Kidney capillary endothelial cell (primary cell): ENCODE measurements around the gene ZMIZ2.
"Not testable (repeated sequence)": the region's sequence is repeated elsewhere in the genome, so short reads cannot be mapped to it uniquely, and the experiment has no call there.

ENCODE experiments used
- DNase-seq: peaks from one replicate; pipeline ENCODE4 v3.0.0-alpha.2; 2018; ENCODE audit warnings: low spot score

The ZMIZ2 gene

GRCh38 chr7:44748045-44748947, at the start of gene ZMIZ2:
ZMIZ2 (plus strand) TSS chr7:44748847; CDS start chr7:44756250, 7,403 bp downstream.
- DNase-seq: peak; percentile 81

GRCh38 chr7:44699598-44699997, 49.0 kb upstream of the ZMIZ2 start:
- DNase-seq: not testable (repeated sequence)

GRCh38 chr7:44700322-44700721, 48.3 kb upstream of the ZMIZ2 start:
- DNase-seq: no peak

- DNase-seq: not testable (repeated sequence)
Observed at GRCh38 chr7:44703391-44703790, 45.3 kb upstream of the ZMIZ2 start.

- DNase-seq: no peak
Observed at GRCh38 chr7:44703921-44704320, 44.7 kb upstream of the ZMIZ2 start.

- no peak for DNase-seq
Observed at GRCh38 chr7:44705434-44705833, 43.2 kb upstream of the ZMIZ2 start.

- DNase-seq: no peak
Observed at GRCh38 chr7:44706788-44707557, 41.7 kb upstream of the ZMIZ2 start.

- DNase-seq: no peak
Observed at GRCh38 chr7:44707558-44708230, 41.0 kb upstream of the ZMIZ2 start.

GRCh38 chr7:44709011-44709915, 39.4 kb upstream of the ZMIZ2 start:
- no peak for DNase-seq

GRCh38 chr7:44709945-44710596, 38.6 kb upstream of the ZMIZ2 start:
- no peak for DNase-seq

- DNase-seq: no peak
Observed at GRCh38 chr7:44711528-44711927, 37.1 kb upstream of the ZMIZ2 start.

- no peak for DNase-seq
Observed at GRCh38 chr7:44712012-44712411, 36.6 kb upstream of the ZMIZ2 start.

GRCh38 chr7:44713141-44713540, 35.5 kb upstream of the ZMIZ2 start:
- no peak for DNase-seq

GRCh38 chr7:44713680-44714335, 34.8 kb upstream of the ZMIZ2 start:
- DNase-seq: no peak

GRCh38 chr7:44716205-44716604, 32.4 kb upstream of the ZMIZ2 start:
- DNase-seq: no peak

- no peak for DNase-seq
Observed at GRCh38 chr7:44720301-44720700, 28.3 kb upstream of the ZMIZ2 start.

- no peak for DNase-seq
Observed at GRCh38 chr7:44724276-44724675, 24.4 kb upstream of the ZMIZ2 start.

GRCh38 chr7:44726250-44726649, 22.4 kb upstream of the ZMIZ2 start:
- not testable (repeated sequence) for DNase-seq

- peak; percentile 72 for DNase-seq
Observed at GRCh38 chr7:44727158-44727936, 21.3 kb upstream of the ZMIZ2 start.

- no peak for DNase-seq
Observed at GRCh38 chr7:44727937-44728262, 20.7 kb upstream of the ZMIZ2 start.
